Parathyroid adenoma (tissue), 2 donors: ENCODE results near the gene UTF1.

Experiments
- H2AFZ ChIP-seq: fragments of 300-600 bp; sonication (generic); one replicate; pipeline ENCODE4 v1.7.0; 2017; ENCODE audit warnings: antibody characterized with exemption, mild to moderate bottlenecking
- H3K27ac ChIP-seq: fragments of 300-600 bp; sonication (generic); one replicate; pipeline ENCODE4 v1.7.0; 2017
- H3K27me3 ChIP-seq: fragments of 300-600 bp; sonication (generic); one replicate; pipeline ENCODE4 v1.7.0; 2017; ENCODE audit warnings: low read length; ENCODE audit not compliant: control insufficient read depth, insufficient read depth
- H3K36me3 ChIP-seq: fragments of 300-600 bp; sonication (generic); one replicate; pipeline ENCODE4 v1.7.0; 2017; ENCODE audit warnings: low read length; ENCODE audit not compliant: control insufficient read depth, insufficient read depth
- H3K4me1 ChIP-seq: fragments of 300-600 bp; sonication (generic); one replicate; pipeline ENCODE4 v1.7.0; 2017; ENCODE audit warnings: control low read depth
- H3K4me2 ChIP-seq: fragments of 300-600 bp; sonication (generic); one replicate; pipeline ENCODE4 v1.7.0; 2017; ENCODE audit warnings: low read length
- H3K4me3 ChIP-seq: fragments of 300-600 bp; sonication (generic); one replicate; pipeline ENCODE4 v1.7.0; 2017; ENCODE audit warnings: low read depth, low read length
- H3K79me2 ChIP-seq: fragments of 300-600 bp; sonication (generic); one replicate; pipeline ENCODE4 v1.7.0; 2017; ENCODE audit warnings: control low read depth
- H3K9ac ChIP-seq: fragments of 300-600 bp; sonication (generic); one replicate; pipeline ENCODE4 v1.7.0; 2017; ENCODE audit warnings: mild to moderate bottlenecking
- H3K9me3 ChIP-seq: fragments of 300-600 bp; sonication (generic); one replicate; pipeline ENCODE4 v1.7.0; 2017; ENCODE audit warnings: low read length; ENCODE audit not compliant: control insufficient read depth
- CTCF ChIP-seq: fragments of 300-600 bp; sonication (generic); IDR thresholded peaks from one replicate; pipeline ENCODE4 v1.7.0; 2017; ENCODE audit warnings: antibody characterized with exemption, mild to moderate bottlenecking
- donor health status: primary hyperparathyroidism.

Gene UTF1

GRCh38 chr10:133276435-133277201 is 46.6 kb downstream of the UTF1 start, which contains the start of gene ADAM8:
Gene ADAM8 (minus strand): TSS chr10:133276868. CDS start chr10:133276817, 51 bp downstream.
- H3K9ac ChIP-seq, result no peak within 1 kb of the TSS
- H3K4me3 ChIP-seq, result no peak within 1 kb of the TSS
- H3K79me2 ChIP-seq, result no peaks in the 10 kb centered on the region
- H3K27me3 ChIP-seq, result no peaks in the 10 kb centered on the region
- no peak within 1 kb of the TSS for H3K4me2 ChIP-seq
- H3K4me1 ChIP-seq, result peaks cover 3% of the 10 kb centered on the region
- H2AFZ ChIP-seq, result no peak within 1 kb of the TSS
- no peaks in the 10 kb centered on the region for H3K9me3 ChIP-seq
- TF ChIP-seq CTCF, result no peak
- no peaks in the 10 kb centered on the region for H3K36me3 ChIP-seq
- no peak within 1 kb of the TSS for H3K27ac ChIP-seq

DNA sequence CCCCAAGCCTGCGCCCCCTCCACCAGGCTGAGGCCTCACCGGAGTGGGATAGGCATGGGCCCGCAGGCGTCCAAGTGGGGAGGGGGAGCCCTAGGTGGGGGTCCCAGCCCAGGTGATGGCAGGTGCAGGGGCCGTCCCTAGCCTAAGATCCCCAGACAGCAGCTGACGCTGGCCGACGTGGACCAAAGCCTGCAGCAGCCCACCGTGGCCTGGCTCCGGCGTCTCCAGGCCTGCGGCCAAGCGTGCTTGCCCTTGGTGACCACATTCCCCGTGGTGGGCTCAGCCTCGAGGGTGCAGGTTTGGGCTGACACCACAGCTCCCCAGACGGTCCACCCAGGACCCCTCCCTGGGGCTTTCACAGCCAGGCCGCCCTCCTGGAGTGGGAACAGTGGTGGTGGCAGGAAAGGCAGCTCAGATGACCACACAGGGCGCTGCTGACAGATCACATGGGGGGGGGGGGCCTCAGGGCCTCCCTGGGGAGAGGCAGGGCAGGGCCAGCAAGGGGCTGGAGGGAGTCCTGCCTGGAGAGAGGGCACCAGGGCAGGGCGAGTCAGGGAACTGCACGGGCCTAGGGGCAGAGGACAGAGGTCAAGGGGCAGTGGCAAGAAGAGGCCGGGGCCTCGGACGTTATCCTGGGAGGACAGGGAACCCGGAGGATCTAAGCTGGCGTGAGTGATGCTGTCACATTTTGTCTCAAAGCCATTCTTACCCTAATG is 47.4 kb downstream of the UTF1 start:
- Histone ChIP-seq H3K9ac (no peak overlapping the region), H3K79me2 (no peaks in the 10 kb centered on the region), H3K4me1 (peaks cover 3% of the 10 kb centered on the region), H3K27ac (no peak overlapping the region), H3K4me3 (no peak overlapping the region), H3K4me2 (no peak overlapping the region), H3K27me3 (no peaks in the 10 kb centered on the region), H2AFZ (no peak overlapping the region), H3K9me3 (no peaks in the 10 kb centered on the region), H3K36me3 (no peaks in the 10 kb centered on the region)
- TF ChIP-seq CTCF, result no peak

DNA sequence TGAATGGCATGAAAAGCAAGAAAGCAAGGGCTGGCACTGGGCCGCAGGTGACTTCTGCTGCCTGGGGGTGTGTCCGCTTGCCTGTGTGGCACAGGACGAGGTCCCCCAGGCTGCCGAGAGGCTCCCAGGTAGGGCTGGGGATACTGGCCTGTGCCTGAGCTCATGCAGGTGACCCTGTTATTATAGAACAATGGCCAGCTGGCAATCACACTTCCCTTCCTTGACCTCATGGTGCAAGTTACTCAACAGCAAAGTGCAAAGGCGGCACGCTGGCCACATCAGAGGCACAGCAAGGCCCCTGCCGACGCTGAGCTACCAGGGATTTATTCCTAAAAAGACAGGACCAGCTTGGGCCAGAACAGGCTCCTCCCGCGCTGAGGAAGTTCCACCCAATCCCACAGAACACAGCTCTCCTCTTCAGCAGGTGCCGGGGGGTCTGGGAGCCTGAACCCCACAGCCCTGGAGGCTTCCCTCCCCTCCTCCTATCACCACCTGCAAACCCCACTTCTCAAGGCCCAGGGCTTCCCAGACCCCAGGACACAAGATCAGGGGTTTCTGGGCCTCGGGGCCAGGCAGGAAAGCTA is 48.1 kb downstream of the UTF1 start:
- H3K27ac ChIP-seq, result no peak overlapping the region
- H2AFZ ChIP-seq, result no peak overlapping the region
- H3K79me2 ChIP-seq, result no peaks in the 10 kb centered on the region
- no peaks in the 10 kb centered on the region for H3K9me3 ChIP-seq
- no peak for TF ChIP-seq CTCF
- no peaks in the 10 kb centered on the region for H3K36me3 ChIP-seq
- H3K4me2 ChIP-seq, result no peak overlapping the region
- no peaks in the 10 kb centered on the region for H3K27me3 ChIP-seq
- no peak overlapping the region for H3K4me3 ChIP-seq
- peaks cover 3% of the 10 kb centered on the region for H3K4me1 ChIP-seq
- H3K9ac ChIP-seq, result no peak overlapping the region

GRCh38 chr10:133278577-133279265 is 48.7 kb downstream of the UTF1 start:
- no peak overlapping the region for H2AFZ ChIP-seq
- no peaks in the 10 kb centered on the region for H3K27me3 ChIP-seq
- peaks cover 3% of the 10 kb centered on the region for H3K4me1 ChIP-seq
- no peak overlapping the region for H3K4me2 ChIP-seq
- H3K9me3 ChIP-seq, result no peaks in the 10 kb centered on the region
- no peak for TF ChIP-seq CTCF
- H3K27ac ChIP-seq, result no peak overlapping the region
- no peaks in the 10 kb centered on the region for H3K36me3 ChIP-seq
- H3K79me2 ChIP-seq, result no peaks in the 10 kb centered on the region
- no peak overlapping the region for H3K9ac ChIP-seq
- no peak overlapping the region for H3K4me3 ChIP-seq
